Activated T-cell treated with anti-CD3 and anti-CD28 coated beads for 48 hours (primary cell): ENCODE measurements around the gene ATXN1L.
"Not testable (repeated sequence)": the region's sequence is repeated elsewhere in the genome, so short reads cannot be mapped to it uniquely, and the experiment has no call there.

ENCODE experiments used
- DNase-seq: peaks from one replicate; pipeline ENCODE4 v3.0.0-alpha.2; 2020; ENCODE audit warnings: low read depth

Gene ATXN1L

GRCh38 chr16:71853413-71853812 lies 7.6 kb downstream of the ATXN1L start:
- DNase-seq: no peak

- no peak for DNase-seq
Observed at GRCh38 chr16:71854369-71854948, 8.7 kb downstream of the ATXN1L start.

GRCh38 chr16:71855937-71856662 lies 10.3 kb downstream of the ATXN1L start:
- peak; percentile 19 for DNase-seq

- DNase-seq: no peak
Observed at GRCh38 chr16:71859762-71860521, 14.2 kb downstream of the ATXN1L start.

- DNase-seq: no peak
Observed at GRCh38 chr16:71863995-71864394, 18.2 kb downstream of the ATXN1L start.

GRCh38 chr16:71865173-71865863 lies 19.5 kb downstream of the ATXN1L start:
- DNase-seq: no peak

GRCh38 chr16:71867175-71867574 lies 21.4 kb downstream of the ATXN1L start:
- DNase-seq: not testable (repeated sequence)

GRCh38 chr16:71867939-71868338 lies 22.2 kb downstream of the ATXN1L start:
- no peak for DNase-seq

- DNase-seq: no peak
Observed at GRCh38 chr16:71869089-71869488, 23.3 kb downstream of the ATXN1L start.

- no peak for DNase-seq
Observed at GRCh38 chr16:71870818-71871217, 25.0 kb downstream of the ATXN1L start.

GRCh38 chr16:71873199-71873598 lies 27.4 kb downstream of the ATXN1L start:
- no peak for DNase-seq

- no peak for DNase-seq
Observed at GRCh38 chr16:71878911-71879310, 33.1 kb downstream of the ATXN1L start.

GRCh38 chr16:71880176-71880575 lies 34.4 kb downstream of the ATXN1L start:
- no peak for DNase-seq

GRCh38 chr16:71882505-71883167 lies 36.9 kb downstream of the ATXN1L start:
- peak; percentile 60 for DNase-seq

- peak; percentile 42 for DNase-seq
Observed at GRCh38 chr16:71883168-71883848, 37.5 kb downstream of the ATXN1L start.

GRCh38 chr16:71883849-71884638 lies 38.3 kb downstream of the ATXN1L start, which contains the start of gene ZNF821:
Gene ZNF821 (minus strand): TSS chr16:71884182. CDS start chr16:71879946, 4,236 bp downstream.
- DNase-seq: peak; percentile 75

GRCh38 chr16:71885261-71885650 lies 39.5 kb downstream of the ATXN1L start:
- no peak for DNase-seq

GRCh38 chr16:71889147-71889546 lies 43.4 kb downstream of the ATXN1L start:
- DNase-seq: no peak

- no peak for DNase-seq
Observed at GRCh38 chr16:71893888-71894228, 48.1 kb downstream of the ATXN1L start.

GRCh38 chr16:71894229-71894920 lies 48.6 kb downstream of the ATXN1L start:
- peak; percentile 17 for DNase-seq
